NCI-H2029 treated with DMSO at 0.1 percent for 48 hours (cell line): ENCODE data around the gene UGT1A6.
"Not testable (repeated sequence)": the region's sequence is repeated elsewhere in the genome, so short reads cannot be mapped to it uniquely, and the experiment has no call there.

ENCODE experiments used
- DNase-seq: peaks from one replicate; lab custom pipeline; 2025; lab: John Stamatoyannopoulos, UW

Gene UGT1A6

GRCh38 chr2:233686928-233687327 is 5.8 kb upstream of the UGT1A6 start:
- no peak for DNase-seq

- no peak for DNase-seq
Measured at GRCh38 chr2:233688341-233688740, 4.3 kb upstream of the UGT1A6 start.

DNA sequence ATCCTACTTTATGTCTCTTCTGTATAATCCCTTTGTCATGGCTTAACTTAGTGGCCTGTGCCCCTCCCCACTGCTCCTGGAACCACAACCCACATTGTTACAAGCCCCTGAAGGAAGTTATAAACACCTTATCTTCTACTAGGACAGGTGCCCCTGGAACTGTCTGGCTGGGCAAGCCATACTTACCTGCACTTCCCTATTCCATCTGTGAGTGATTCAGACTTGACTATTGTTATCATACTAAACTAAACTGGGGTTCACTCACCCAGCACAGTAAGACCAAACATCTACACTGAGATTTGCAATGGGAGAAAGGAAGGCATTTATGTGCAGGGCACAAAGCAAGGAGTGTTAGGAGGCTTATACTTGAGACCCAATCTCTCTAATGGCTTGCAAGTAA is 3.7 kb upstream of the UGT1A6 start:
- DNase-seq: no peak

- DNase-seq: no peak
Measured at GRCh38 chr2:233689501-233689900, 3.2 kb upstream of the UGT1A6 start.

DNA sequence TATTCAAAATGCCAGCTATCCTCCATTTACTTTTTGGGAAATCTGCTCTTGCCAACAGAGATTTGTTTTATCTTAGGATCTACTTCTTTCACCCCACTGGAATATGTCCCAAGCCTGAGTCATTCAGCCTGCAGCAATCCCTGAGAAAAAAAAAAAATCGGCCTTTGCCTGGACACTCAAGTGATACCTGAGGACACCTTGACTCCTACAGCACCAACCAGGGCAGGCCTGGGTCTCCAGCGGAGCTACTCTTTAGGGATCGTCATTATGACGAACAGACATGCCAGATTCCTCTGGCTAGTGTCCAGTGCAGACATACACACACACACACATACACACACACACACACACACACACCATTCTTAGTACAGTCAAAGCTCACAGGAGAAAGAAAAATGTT is 2.2 kb upstream of the UGT1A6 start:
- no peak for DNase-seq

GRCh38 chr2:233691443-233692433 is 952 bp upstream of the UGT1A6 start:
- no peak for DNase-seq

GRCh38 chr2:233693963-233694362 is 1.3 kb downstream of the UGT1A6 start:
- DNase-seq: no peak

DNA sequence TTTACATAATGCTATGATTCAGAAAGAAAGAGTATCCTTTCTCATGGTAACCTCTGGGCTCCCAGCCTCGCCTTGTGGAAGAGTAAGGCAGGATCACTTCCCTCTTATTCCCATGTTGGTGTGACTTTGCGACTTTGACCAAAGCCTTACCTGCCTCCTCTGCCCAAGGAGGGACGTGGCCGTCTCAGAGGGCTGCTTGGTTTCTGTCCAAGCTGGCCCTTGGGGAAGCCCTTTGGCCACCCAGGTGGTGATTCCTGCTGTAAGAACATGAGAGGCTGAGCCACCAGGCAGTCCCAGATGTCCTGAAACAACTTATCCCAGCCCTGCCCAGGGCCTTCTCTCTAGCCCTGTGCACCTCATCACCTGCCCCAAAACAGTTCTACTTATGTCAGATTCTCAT is 6.0 kb downstream of the UGT1A6 start:
- no peak for DNase-seq

GRCh38 chr2:233699424-233700027 is 6.8 kb downstream of the UGT1A6 start:
- DNase-seq: no peak

DNA sequence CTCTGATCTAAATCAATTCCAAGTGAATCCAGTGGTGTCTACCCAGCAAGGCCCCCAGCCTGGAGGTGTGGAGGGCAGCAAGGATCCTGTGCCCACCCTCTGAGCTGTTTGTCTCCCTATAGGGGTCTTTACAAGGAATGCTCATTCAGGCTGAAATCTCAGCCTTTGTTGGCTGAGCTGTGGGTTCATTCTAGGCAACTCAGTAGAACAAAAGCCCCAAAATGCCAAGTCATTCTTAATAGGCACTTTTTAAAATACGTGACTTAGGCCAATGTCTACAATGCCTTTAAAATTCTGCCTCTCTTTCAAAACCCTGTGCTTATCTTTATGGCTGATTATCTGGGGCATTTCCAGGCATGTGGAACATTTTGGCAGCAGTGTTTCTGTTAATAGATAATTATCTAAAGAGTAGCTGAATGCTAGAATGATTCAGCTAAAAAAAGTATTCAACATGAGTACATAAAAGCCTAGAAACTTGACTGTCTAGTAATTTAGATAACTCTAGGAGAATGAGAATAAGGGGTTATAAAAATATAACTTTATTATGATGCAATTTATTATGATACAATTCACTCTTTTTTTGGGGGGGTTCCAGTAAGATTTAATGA is 7.4 kb downstream of the UGT1A6 start:
- no peak for DNase-seq

- not testable (repeated sequence) for DNase-seq
Measured at GRCh38 chr2:233700842-233701241, 8.2 kb downstream of the UGT1A6 start.

- no peak for DNase-seq
Measured at GRCh38 chr2:233702238-233702637, 9.5 kb downstream of the UGT1A6 start.

DNA sequence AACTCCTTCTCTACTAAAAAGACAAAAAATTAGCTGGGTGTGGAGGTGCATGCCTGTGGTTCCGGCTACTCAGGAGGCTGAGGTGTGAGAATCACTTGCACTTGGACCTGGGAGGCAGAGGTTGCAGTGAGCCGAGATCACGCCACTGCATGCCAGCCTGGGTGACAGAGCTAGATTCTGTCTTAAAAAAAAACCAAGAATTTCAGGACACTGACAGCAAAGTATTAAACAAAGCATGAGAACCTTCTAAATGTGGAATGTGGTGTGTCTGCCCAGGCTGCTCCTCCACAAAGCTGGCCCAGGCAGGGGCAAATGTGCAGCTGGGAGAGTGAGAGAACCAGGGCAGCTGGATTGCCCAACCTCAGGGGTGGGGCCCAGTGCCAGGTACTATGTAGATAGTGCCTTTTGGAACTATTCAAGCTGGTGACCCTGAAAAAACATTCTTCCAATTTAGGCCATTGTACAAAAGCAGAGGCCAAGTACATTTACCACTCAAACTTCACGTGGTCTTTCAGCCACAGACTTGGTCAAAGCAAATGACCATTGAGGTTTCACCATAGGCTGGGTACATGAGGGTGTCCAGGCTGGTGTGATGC is 13.3 kb downstream of the UGT1A6 start:
- no peak for DNase-seq

DNA sequence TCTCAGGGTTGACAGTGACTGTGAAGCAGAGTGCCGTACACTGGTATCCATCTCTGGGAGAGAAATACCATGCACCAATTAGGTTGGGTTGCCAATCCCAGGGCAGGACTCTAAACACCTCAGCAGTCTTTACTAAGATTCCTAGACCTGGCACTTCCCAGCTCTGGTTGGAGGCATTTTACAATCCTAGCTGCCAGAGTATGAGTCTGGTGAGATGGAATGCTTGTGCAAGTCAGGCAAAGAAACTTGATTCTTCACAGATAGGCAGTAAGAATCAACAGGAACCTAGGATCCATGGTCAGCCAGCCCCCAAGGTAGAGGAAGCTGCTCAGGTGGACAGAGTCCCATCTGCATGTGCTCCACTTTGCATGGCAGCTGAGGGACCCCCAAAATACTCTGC is 14.0 kb downstream of the UGT1A6 start:
- no peak for DNase-seq

- DNase-seq: no peak
Measured at GRCh38 chr2:233707940-233708644, 15.4 kb downstream of the UGT1A6 start.

- no peak for DNase-seq
Measured at GRCh38 chr2:233708942-233709341, 16.3 kb downstream of the UGT1A6 start.

DNA sequence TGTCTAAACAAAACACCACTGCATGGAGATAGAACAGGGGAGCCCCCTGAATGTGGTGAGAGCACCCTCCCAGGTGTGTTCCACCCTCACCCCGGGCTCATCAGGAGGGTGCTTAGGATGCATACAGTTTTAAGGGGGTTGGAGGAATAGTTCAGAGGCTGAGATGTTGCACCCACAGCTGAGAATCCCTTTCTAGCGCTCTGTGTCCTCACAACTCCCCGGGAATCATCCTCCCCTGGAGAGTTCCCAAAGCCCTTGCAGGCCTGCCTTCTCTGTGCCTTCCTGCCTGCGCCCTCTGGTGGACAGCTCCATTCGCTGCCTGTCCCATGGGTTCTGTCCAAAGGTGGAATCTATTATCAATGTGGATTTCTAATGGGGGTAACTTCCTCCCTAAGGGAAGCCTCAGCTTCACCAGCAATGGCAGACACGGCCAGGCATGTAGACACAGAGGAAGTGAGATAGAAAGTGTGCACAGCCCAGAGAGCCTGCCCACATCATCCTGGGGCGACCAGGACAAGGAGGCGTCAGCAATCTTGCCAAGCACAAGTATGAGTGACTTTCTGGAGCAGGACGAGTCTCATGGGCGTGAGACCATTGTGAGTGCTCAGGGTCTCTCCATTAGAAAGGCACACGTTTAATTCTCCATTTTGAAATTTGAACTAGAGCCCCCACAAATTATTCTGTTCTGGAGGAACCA is 18.8 kb downstream of the UGT1A6 start:
- DNase-seq: peak; percentile 27

GRCh38 chr2:233712611-233713261 is 20.0 kb downstream of the UGT1A6 start, which contains the start of gene UGT1A5:
Gene UGT1A5 (plus strand): TSS chr2:233712907. CDS start chr2:233712992, 85 bp downstream.
- DNase-seq: no peak

- no peak for DNase-seq
Measured at GRCh38 chr2:233713262-233713615, 20.5 kb downstream of the UGT1A6 start.

DNA sequence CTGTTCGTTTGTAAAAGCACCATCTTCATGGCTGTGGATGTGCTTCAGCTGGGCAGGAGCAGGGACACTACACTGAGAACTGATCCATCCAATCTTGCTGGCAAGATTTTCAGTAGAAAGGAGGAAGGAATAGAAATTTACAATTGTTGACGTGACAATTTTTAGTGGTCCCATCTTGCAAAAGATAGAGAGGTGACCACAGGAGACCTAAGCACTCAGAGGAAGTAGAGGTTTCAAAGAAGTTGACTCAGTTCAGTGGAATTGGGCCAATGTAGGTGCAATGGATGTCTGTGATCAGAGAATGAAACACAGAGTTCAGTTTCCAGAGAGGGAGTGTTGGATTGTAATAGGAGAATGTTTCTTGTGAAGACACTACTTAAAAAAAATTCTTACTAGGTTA is 21.4 kb downstream of the UGT1A6 start:
- no peak for DNase-seq

- no peak for DNase-seq
Measured at GRCh38 chr2:233718552-233718951, 25.9 kb downstream of the UGT1A6 start, which contains the start of gene UGT1A4. Gene UGT1A4 (plus strand): TSS chr2:233718736. CDS start chr2:233718821, 85 bp downstream.
